HL-60 (cell line): ENCODE data around the gene DUSP28.

Experiments
- POLR2AphosphoS5 ChIP-seq: IDR thresholded peaks from 2 replicates; pipeline ENCODE4 v1.6.1; 2012; ENCODE audit warnings: low read depth
- SPI1 ChIP-seq: IDR thresholded peaks from 2 replicates; pipeline ENCODE4 v1.6.1; 2012; ENCODE audit warnings: low read depth, mild to moderate bottlenecking, borderline replicate concordance
- TF ChIP-seq, protein P1 (sequence below): IDR thresholded peaks from one replicate; pipeline ENCODE4 v1.5.1; 2011; ENCODE audit warnings: low read length, control low read depth, inconsistent platforms; ENCODE audit not compliant: insufficient read depth
- TF ChIP-seq, protein P2 (sequence below): IDR thresholded peaks from 2 replicates; pipeline ENCODE4 v1.6.1; 2012; ENCODE audit warnings: low read depth; ENCODE audit not compliant: insufficient replicate concordance

DNA sequence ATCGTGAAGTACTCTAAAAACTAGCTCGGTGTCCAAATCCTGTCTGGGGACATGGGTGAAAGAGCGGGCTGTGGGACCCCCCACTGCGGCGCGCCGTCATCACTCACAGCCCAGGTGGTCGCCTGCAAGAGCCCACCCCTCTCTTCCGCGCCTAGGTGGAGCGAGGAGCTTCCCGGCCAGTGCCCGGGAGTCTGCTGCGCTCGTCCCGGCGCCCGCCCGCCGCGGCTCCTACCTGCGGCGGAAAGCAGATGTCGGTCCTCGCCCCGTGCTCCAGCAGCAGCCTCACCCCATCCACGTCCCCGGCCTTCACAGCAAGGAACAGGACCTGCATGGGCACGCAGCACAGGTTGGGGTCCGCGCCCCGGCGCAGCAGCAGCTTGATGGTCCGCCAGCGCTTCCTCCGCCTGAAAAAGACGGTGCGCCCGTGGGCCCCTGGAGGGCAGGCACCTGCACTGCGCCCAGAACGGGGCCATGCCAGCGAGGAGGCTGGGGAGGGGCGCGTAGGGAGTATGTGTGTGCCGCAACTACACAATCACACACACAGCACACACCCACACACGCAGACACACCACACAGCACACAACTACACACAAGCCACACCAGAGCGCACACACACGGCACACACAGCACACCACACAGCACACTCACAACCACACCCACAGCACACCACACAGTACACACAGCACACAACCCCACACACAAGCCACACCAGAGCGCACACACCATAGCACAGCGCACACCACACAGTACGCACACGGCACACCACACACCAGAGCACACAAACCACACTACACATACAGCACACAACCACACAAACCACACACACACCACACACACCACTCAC lies 39.8 kb upstream of the DUSP28 start:
- TF ChIP-seq, protein P1, sequence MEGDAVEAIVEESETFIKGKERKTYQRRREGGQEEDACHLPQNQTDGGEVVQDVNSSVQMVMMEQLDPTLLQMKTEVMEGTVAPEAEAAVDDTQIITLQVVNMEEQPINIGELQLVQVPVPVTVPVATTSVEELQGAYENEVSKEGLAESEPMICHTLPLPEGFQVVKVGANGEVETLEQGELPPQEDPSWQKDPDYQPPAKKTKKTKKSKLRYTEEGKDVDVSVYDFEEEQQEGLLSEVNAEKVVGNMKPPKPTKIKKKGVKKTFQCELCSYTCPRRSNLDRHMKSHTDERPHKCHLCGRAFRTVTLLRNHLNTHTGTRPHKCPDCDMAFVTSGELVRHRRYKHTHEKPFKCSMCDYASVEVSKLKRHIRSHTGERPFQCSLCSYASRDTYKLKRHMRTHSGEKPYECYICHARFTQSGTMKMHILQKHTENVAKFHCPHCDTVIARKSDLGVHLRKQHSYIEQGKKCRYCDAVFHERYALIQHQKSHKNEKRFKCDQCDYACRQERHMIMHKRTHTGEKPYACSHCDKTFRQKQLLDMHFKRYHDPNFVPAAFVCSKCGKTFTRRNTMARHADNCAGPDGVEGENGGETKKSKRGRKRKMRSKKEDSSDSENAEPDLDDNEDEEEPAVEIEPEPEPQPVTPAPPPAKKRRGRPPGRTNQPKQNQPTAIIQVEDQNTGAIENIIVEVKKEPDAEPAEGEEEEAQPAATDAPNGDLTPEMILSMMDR: no peak
- no peak for TF ChIP-seq POLR2AphosphoS5
- TF ChIP-seq, protein P2, sequence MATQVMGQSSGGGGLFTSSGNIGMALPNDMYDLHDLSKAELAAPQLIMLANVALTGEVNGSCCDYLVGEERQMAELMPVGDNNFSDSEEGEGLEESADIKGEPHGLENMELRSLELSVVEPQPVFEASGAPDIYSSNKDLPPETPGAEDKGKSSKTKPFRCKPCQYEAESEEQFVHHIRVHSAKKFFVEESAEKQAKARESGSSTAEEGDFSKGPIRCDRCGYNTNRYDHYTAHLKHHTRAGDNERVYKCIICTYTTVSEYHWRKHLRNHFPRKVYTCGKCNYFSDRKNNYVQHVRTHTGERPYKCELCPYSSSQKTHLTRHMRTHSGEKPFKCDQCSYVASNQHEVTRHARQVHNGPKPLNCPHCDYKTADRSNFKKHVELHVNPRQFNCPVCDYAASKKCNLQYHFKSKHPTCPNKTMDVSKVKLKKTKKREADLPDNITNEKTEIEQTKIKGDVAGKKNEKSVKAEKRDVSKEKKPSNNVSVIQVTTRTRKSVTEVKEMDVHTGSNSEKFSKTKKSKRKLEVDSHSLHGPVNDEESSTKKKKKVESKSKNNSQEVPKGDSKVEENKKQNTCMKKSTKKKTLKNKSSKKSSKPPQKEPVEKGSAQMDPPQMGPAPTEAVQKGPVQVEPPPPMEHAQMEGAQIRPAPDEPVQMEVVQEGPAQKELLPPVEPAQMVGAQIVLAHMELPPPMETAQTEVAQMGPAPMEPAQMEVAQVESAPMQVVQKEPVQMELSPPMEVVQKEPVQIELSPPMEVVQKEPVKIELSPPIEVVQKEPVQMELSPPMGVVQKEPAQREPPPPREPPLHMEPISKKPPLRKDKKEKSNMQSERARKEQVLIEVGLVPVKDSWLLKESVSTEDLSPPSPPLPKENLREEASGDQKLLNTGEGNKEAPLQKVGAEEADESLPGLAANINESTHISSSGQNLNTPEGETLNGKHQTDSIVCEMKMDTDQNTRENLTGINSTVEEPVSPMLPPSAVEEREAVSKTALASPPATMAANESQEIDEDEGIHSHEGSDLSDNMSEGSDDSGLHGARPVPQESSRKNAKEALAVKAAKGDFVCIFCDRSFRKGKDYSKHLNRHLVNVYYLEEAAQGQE: no peak
- no peak for TF ChIP-seq SPI1
